Gastrocnemius medialis (tissue), 4 donors: ENCODE measurements around the gene DNM1. TPM values are rescaled to one million over a fixed set of nuclear protein-coding genes. Genes with fewer than 3 reads are reported as not detected.

Source experiments
- ATAC-seq, 2 donors: fragments of 150-250 bp; one replicate each; pipeline ENCODE4 v1.9.1; 2016
- DNase-seq, 2 donors: peaks; one replicate each; pipeline ENCODE4 v3.0.0-alpha.2; 2019
- H3K27ac ChIP-seq, 4 donors: fragments of 200-600 bp; sonication (generic); 1 replicate in 1 of 4; 2 replicates in 3 of 4; pipeline ENCODE4 v1.5.1; 2016 to 2018; ENCODE audit warnings: mild to moderate bottlenecking in 2 of 4, moderate library complexity in 1 of 4
- H3K27me3 ChIP-seq, 3 donors: fragments of 200-600 bp; sonication (generic) in 2 of 3; 1 replicate in 1 of 3; 2 replicates in 2 of 3; pipeline versions ENCODE4 v1.5.1 to v1.6.0; 2016 to 2019; ENCODE audit warnings: mild to moderate bottlenecking in 1 of 3, moderate library complexity in 1 of 3
- H3K36me3 ChIP-seq, 2 donors: fragments of 200-600 bp; sonication (generic) in 1 of 2; one replicate each; pipeline ENCODE4 v1.5.1; 2017 to 2018
- H3K4me1 ChIP-seq, 2 donors: fragments of 200-600 bp; sonication (generic) in 1 of 2; one replicate each; pipeline ENCODE4 v1.5.1; 2016 to 2017; ENCODE audit warnings: mild to moderate bottlenecking in 2 of 2
- H3K4me3 ChIP-seq, 4 donors: fragments of 200-600 bp; sonication (generic) in 3 of 4; 1 replicate in 1 of 4; 2 replicates in 3 of 4; pipeline ENCODE4 v1.5.1; 2016 to 2019; ENCODE audit warnings: mild to moderate bottlenecking in 2 of 4
- H3K9me3 ChIP-seq, 3 donors: fragments of 200-600 bp; sonication (generic) in 2 of 3; 1 replicate in 1 of 3; 2 replicates in 2 of 3; pipeline ENCODE4 v1.5.1; 2016 to 2019
- POLR2A ChIP-seq, 2 donors: fragments of 450-650 bp; IDR thresholded peaks; one replicate each; pipeline ENCODE4 v1.6.1; 2017; ENCODE audit warnings: antibody characterized with exemption in 2 of 2, mild to moderate bottlenecking in 2 of 2, moderate library complexity in 2 of 2
- in situ Hi-C, 4 donors: fragments of 200-750 bp; cut with MboI; loops; one replicate each; pipeline versions ENCODE4 v1.15.0 to v1.8.0; 2017; ENCODE audit warnings: low sequenced_read_pairs in 4 of 4
- intact Hi-C: fragments of 100-400 bp; cut with DNase I; formaldehyde crosslinking; loops from one replicate; pipeline ENCODE4 v1.15.1; 2023; ENCODE audit warnings: low total_unique reads
- total RNA-seq, 4 donors: library from RNA; depleted of rRNA; stranded (reverse); fragments of >200 nt; gene quantifications; one replicate each; pipeline versions ENCODE4 v1.1.0 to v1.2.3, GENCODE V29; 2016
- TF ChIP-seq, protein P1 (sequence below), 5 experiments: fragments of 450-650 bp in 3 of 5; fragments of 200-600 bp in 2 of 5; sonication (generic) in 2 of 5; IDR thresholded peaks in 4 of 5; conservative IDR thresholded peaks in 1 of 5; 1 replicate in 4 of 5; 2 replicates in 1 of 5; pipeline ENCODE4 v1.5.1; 2016 to 2019; ENCODE audit warnings: antibody characterized with exemption in 5 of 5, mild to moderate bottlenecking in 3 of 5, moderate library complexity in 3 of 5

DNM1 gene
- total RNA-seq, 4 donors from 2014 or later = 1.8 to 3.8 (median 2.0) TPM

- intact Hi-C loops = no loop called here
- Histone ChIP-seq H3K4me3 (no peak overlapping the region), H3K27me3 (no peaks in the 10 kb centered on the region), H3K9me3 (no peaks in the 10 kb centered on the region), H3K36me3 (no peaks in the 10 kb centered on the region), H3K27ac (peak overlapping the region in 3 of 4 donors; percentile 22 to 31 (median 30)), H3K4me1 (no peaks in the 10 kb centered on the region)
- ATAC-seq = no peak
- in situ Hi-C loops = no loop called here
- no peak for DNase-seq
- TF ChIP-seq, protein P1, sequence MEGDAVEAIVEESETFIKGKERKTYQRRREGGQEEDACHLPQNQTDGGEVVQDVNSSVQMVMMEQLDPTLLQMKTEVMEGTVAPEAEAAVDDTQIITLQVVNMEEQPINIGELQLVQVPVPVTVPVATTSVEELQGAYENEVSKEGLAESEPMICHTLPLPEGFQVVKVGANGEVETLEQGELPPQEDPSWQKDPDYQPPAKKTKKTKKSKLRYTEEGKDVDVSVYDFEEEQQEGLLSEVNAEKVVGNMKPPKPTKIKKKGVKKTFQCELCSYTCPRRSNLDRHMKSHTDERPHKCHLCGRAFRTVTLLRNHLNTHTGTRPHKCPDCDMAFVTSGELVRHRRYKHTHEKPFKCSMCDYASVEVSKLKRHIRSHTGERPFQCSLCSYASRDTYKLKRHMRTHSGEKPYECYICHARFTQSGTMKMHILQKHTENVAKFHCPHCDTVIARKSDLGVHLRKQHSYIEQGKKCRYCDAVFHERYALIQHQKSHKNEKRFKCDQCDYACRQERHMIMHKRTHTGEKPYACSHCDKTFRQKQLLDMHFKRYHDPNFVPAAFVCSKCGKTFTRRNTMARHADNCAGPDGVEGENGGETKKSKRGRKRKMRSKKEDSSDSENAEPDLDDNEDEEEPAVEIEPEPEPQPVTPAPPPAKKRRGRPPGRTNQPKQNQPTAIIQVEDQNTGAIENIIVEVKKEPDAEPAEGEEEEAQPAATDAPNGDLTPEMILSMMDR (IDR thresholded peaks at IDR 0.05 in 4 of 5, conservative IDR thresholded peaks at IDR 0.05 in 1 of 5) = no peak
- TF ChIP-seq POLR2A (IDR thresholded peaks at IDR 0.05) = no peak
These were observed 11.7 kb downstream of the DNM1 start for GRCh38 chr9:128214571-128215490.

DNA sequence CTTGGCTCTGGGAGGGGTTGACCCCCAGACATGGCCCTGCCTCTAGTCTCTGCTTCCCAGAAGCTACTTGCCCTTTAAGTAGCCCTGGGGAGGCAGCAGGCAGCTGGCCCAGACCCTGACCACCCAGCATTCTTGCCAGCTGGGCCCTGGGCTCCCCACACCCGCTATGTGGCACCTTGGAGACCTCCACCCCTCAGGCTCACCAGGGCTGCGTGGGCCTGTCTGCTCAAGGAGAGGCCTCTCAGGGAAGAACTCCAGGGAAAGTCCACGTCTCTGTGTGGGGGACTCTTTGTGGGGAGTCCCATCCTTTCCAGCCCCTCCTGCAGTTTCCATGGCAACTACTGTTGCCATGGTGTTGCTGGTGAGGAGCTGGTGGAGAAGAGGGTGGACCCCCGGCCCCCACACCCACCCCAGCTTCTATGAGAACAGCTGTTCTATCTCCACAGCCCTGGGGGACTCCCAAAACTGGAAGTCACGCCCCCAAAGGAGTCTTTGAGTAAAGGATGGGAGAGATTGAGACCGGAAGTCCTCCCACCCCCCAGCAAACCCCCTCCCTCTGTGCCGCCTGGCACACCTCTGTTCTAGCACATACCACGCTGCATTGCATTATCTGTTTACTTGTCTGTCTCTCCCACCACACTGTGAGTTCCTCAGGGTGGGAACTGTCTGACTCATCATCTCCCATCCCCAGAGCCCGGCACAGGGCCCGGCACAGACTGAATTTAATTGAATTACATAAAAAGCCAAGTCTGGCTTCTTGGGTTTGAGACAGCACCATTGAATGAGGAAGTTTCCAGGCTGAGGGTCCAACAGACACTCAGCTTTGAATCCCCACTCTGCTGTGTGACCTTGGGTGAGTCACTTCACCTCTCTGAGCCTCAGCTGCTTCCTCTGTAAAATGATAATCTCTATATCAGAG, 12.6 kb downstream of the DNM1 start:
- no peak overlapping the region for H3K4me3 ChIP-seq
- no peaks in the 10 kb centered on the region for H3K9me3 ChIP-seq
- in situ Hi-C loops (no loop called here), intact Hi-C loops (no loop called here)
- peak in 1 of 2 donors; percentile 41 for DNase-seq
- no peaks in the 10 kb centered on the region for H3K36me3 ChIP-seq
- ATAC-seq = peak in 1 of 2 donors; percentile 28
- no peaks in the 10 kb centered on the region for H3K27me3 ChIP-seq
- TF ChIP-seq, protein P1 (IDR thresholded peaks at IDR 0.05 in 4 of 5, conservative IDR thresholded peaks at IDR 0.05 in 1 of 5) = no peak
- no peak for TF ChIP-seq POLR2A (IDR thresholded peaks at IDR 0.05)
- H3K27ac ChIP-seq = peak overlapping the region in 3 of 4 donors; percentile 22 to 31 (median 30)
- no peaks in the 10 kb centered on the region for H3K4me1 ChIP-seq

- intact Hi-C loops = no loop called here
- Histone ChIP-seq H3K4me3 (no peak overlapping the region), H3K27me3 (no peaks in the 10 kb centered on the region), H3K4me1 (no peaks in the 10 kb centered on the region), H3K9me3 (no peaks in the 10 kb centered on the region), H3K36me3 (no peaks in the 10 kb centered on the region), H3K27ac (no peak overlapping the region)
- ATAC-seq (no peak), DNase-seq (peak in 1 of 2 donors; percentile 31)
- in situ Hi-C loops = no loop called here
- TF ChIP-seq POLR2A (IDR thresholded peaks at IDR 0.05) = no peak
- TF ChIP-seq, protein P1 (IDR thresholded peaks at IDR 0.05 in 4 of 5, conservative IDR thresholded peaks at IDR 0.05 in 1 of 5) = no peak
These were observed 13.8 kb downstream of the DNM1 start for GRCh38 chr9:128216781-128217553.

- TF ChIP-seq, protein P1 (IDR thresholded peaks at IDR 0.05 in 4 of 5, conservative IDR thresholded peaks at IDR 0.05 in 1 of 5) = no peak
- Histone ChIP-seq H3K9me3 (no peaks in the 10 kb centered on the region), H3K27ac (no peak overlapping the region), H3K4me1 (no peaks in the 10 kb centered on the region), H3K36me3 (no peaks in the 10 kb centered on the region), H3K27me3 (no peaks in the 10 kb centered on the region), H3K4me3 (peak overlapping the region; percentile 29 to 53 (median 46))
- in situ Hi-C loops = no loop called here
- ATAC-seq (no peak), DNase-seq (no peak)
- intact Hi-C loops = no loop called here
These were observed 15.0 kb downstream of the DNM1 start for GRCh38 chr9:128218172-128218517.
